WI38 (cell line): ENCODE measurements around the gene RGS7.
"Not testable (repeated sequence)": the region's sequence is repeated elsewhere in the genome, so short reads cannot be mapped to it uniquely, and the experiment has no call there.

ENCODE experiments used
- H3K4me3 ChIP-seq: 2 replicates; pipeline ENCODE4 v1.5.1; 2011; ENCODE audit warnings: low read depth, mild to moderate bottlenecking, control low read depth, low read length
- CTCF ChIP-seq: IDR thresholded peaks from 2 replicates; pipeline ENCODE4 v1.5.1; 2012; ENCODE audit warnings: low read depth, mild to moderate bottlenecking, control low read depth, low read length

RGS7 gene

GRCh38 chr1:241143765-241144442, 213.1 kb downstream of the RGS7 start:
- no peak for TF ChIP-seq CTCF

GRCh38 chr1:241142493-241142892, 214.5 kb downstream of the RGS7 start:
- H3K4me3 ChIP-seq: no peak overlapping the region
- TF ChIP-seq CTCF: no peak

More at GRCh38 chr1:241143765-241144442, 213.1 kb downstream of the RGS7 start:
- H3K4me3 ChIP-seq: no peak overlapping the region

- H3K4me3 ChIP-seq: not testable (repeated sequence)
These were observed 215.4 kb downstream of the RGS7 start for GRCh38 chr1:241141646-241142045.

- H3K4me3 ChIP-seq: no peak overlapping the region
- no peak for TF ChIP-seq CTCF
These were observed 216.3 kb downstream of the RGS7 start for GRCh38 chr1:241140670-241141069.

- no peak for TF ChIP-seq CTCF
- H3K4me3 ChIP-seq: no peak overlapping the region
These were observed 218.0 kb downstream of the RGS7 start for GRCh38 chr1:241139047-241139446.

GRCh38 chr1:241138248-241138647, 218.8 kb downstream of the RGS7 start:
- no peak overlapping the region for H3K4me3 ChIP-seq
- no peak for TF ChIP-seq CTCF

GRCh38 chr1:241136389-241136788, 220.6 kb downstream of the RGS7 start:
- no peak for TF ChIP-seq CTCF
- H3K4me3 ChIP-seq: no peak overlapping the region

GRCh38 chr1:241131636-241132194, 225.3 kb downstream of the RGS7 start:
- no peak overlapping the region for H3K4me3 ChIP-seq
- TF ChIP-seq CTCF: no peak
